SK-N-DZ (cell line): Measurements from ENCODE around the gene TMA7B.
A peak's percentile ranks its signal among the peaks of the same experiment; 100 is the strongest.
"Not testable (repeated sequence)": the region's sequence is repeated elsewhere in the genome, so short reads cannot be mapped to it uniquely, and the experiment has no call there.

Experiments used
- DNase-seq: peaks from one replicate; pipeline ENCODE4 v3.0.0-alpha.2; 2015; ENCODE audit warnings: low spot score

The TMA7B gene

GRCh38 chr22:39983346-39983745 is 23.1 kb downstream of the TMA7B start:
- no peak for DNase-seq

- no peak for DNase-seq
Measured at GRCh38 chr22:39984006-39984405, 23.8 kb downstream of the TMA7B start.

GRCh38 chr22:39984746-39985145 is 24.5 kb downstream of the TMA7B start:
- no peak for DNase-seq

DNA sequence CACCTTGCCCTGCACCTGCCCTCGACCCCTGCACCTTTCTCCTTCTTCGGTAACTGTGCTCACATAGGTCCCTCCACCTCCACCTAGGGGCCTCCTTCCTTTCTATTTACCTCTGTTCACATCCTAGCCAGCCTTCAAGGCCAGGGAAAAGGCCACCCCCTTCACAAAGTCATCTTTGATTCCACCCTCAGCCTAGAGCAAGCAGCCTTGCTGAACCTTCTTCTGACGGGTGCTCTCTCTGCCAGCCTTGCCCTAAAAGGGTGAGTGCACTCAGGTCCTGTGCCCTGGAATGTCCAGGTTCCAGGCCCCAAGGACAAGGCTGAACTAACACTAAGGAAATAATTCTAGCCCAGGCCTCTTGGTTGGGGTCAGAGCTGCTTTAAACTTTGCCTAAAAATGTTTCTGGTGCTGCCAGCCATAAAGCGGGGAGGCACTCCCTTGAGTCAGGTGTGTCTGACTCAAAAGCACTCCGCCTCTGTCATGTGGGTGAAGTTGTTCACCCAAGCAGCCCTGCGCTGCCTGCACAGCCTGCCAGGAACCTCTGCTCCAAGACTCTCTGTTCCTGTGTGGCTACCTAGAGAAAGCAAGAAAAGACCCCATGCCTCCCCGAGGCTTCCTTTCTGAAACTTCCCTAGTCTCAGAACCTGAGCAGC is 25.3 kb downstream of the TMA7B start:
- DNase-seq = no peak

- no peak for DNase-seq
Measured at GRCh38 chr22:39988386-39989114, 28.4 kb downstream of the TMA7B start.

DNA sequence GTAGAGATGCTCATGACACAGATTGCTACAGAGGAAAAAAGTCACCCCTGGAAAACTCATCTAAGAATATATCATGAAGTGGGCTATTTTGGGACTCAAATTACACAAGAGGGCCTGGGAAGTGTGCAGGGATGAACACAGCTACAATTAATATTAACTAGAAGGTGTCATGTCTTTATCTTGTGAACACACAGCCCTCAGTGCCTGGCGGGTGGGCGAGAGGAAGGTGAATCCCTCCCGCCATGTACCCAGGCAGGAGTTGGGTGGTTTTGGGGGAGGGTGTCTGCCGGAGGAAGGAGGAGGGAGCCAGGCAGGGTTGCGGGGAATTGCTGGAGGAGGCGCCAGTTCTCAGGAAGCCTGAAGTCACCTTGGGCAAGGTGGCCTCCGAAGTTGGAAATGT is 29.4 kb downstream of the TMA7B start:
- no peak for DNase-seq

- no peak for DNase-seq
Measured at GRCh38 chr22:39990686-39991085, 30.5 kb downstream of the TMA7B start.

GRCh38 chr22:39991159-39991860 is 31.1 kb downstream of the TMA7B start:
- DNase-seq = no peak

- no peak for DNase-seq
Measured at GRCh38 chr22:39992088-39992826, 32.1 kb downstream of the TMA7B start.

DNA sequence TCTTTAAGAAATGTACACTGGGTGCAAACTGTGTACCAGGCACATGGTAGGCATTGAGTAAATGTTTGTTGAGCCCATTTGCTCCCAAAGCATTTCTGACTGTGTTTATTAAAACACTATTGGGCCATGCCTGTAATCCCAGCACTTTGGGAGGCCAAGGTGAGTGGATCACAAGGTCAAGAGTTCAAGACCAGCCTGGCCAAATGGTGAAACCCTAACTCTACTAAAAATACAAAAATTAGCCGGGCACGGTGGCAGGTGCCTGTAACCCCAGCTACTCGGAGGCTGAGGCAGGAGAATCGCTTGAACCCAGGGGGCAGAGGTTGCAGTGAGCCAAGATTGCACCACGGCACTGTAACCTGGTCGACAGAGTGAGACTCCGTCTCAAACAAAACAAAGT is 32.7 kb downstream of the TMA7B start:
- DNase-seq = not testable (repeated sequence)

GRCh38 chr22:39994041-39994565 is 33.9 kb downstream of the TMA7B start:
- no peak for DNase-seq

GRCh38 chr22:39994566-39995392 is 34.6 kb downstream of the TMA7B start, which contains the start of gene FAM83F:
Gene FAM83F (plus strand): TSS chr22:39994954. CDS start chr22:39995043, 89 bp downstream.
- DNase-seq = no peak

GRCh38 chr22:39995393-39996252 is 35.4 kb downstream of the TMA7B start:
- no peak for DNase-seq

- DNase-seq = no peak
Measured at GRCh38 chr22:39996732-39997131, 36.5 kb downstream of the TMA7B start.

DNA sequence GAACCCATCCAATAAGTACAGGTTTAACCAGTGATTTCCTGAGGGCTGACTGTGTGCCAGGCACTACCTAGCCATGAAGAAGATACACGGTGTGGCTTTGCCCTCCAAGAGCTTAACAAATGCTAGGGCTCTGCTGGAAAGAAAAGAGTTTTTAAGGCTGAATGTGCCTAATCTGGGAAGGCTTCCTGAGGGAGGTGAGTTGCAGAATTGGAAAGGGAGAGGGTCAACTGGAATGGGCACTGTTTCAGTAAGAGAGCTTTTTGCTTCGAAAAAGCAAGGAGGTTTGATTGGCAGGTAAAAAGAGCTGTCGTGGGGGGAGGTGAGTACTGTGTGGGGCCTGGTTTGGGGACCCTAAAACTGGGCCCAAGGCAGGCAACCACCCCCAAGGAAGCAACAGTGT is 37.2 kb downstream of the TMA7B start:
- no peak for DNase-seq

- DNase-seq = peak; percentile 65
Measured at GRCh38 chr22:39997939-39998726, 37.9 kb downstream of the TMA7B start.

DNA sequence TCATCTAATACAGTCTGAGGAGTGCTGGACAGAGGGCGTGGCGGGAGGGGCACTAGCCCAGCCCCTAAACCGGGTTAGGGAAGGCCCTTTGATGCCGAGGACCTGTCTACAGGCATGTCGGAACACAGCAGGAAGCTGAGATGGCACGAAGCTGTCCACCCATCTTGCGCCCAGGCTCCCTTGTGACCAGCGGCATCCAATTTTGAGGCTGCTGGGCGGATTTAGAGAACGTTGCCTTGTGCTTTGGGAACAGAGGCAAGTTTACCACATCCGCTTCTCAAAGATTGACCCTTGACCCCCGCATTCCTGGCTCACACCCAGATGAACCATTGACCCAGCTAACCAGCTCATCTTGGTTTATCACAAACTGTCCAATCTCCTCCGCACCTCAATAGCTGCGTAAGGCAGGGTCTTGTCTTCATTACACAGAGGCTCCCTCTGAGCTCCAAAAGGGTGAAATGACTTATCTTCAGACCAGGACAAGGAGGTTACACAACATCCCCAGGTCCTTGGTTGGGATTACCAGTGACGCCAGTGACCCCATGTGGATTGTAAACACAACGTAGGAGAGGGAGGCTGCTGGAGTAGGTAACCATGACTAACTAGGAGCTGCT is 39.1 kb downstream of the TMA7B start:
- no peak for DNase-seq

DNA sequence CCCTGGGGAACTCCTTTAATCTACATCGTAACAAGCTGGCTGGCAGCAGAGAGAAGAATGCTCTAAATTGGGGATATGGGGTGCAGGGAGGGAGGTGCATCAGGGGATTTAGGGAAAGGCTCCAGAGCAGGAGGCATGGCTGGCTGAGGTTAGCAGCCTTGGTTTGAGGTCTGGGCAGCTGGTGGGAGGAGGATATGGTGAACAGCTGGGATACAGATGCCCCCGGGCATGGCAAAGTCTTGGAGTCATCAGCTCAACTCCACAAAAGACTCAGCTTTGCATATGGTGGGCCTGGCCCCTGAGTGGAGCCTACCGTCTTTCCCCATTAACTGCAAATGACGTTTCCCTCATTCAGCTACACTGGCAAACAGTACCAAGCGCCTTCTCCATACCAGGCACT is 40.0 kb downstream of the TMA7B start:
- no peak for DNase-seq

- DNase-seq = no peak
Measured at GRCh38 chr22:40001106-40001505, 40.9 kb downstream of the TMA7B start.
